GM18505 (cell line): ENCODE results near the gene TP53AIP1.
A peak's percentile ranks its signal among the peaks of the same experiment; 100 is the strongest.

Experiments used
- ATAC-seq: cut with Tn5 transposase; IDR thresholded peaks from one replicate; pipeline ENCODE4 v1.9.1; 2021; ENCODE audit not compliant: unreplicated experiment
- POLR2A ChIP-seq: IDR thresholded peaks from 4 replicates; pipeline ENCODE4 v1.6.1; 2011; ENCODE audit warnings: borderline replicate concordance; ENCODE audit not compliant: insufficient read depth, insufficient read length; ENCODE audit errors: extremely low read depth

The TP53AIP1 gene

DNA sequence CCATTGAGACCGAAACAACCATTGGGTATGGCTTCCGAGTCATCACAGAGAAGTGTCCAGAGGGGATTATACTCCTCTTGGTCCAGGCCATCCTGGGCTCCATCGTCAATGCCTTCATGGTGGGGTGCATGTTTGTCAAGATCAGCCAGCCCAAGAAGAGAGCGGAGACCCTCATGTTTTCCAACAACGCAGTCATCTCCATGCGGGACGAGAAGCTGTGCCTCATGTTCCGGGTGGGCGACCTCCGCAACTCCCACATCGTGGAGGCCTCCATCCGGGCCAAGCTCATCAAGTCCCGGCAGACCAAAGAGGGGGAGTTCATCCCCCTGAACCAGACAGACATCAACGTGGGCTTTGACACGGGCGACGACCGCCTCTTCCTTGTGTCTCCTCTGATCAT, 31.0 kb downstream of the TP53AIP1 start:
- no peak for ATAC-seq
- TF ChIP-seq POLR2A: no peak

DNA sequence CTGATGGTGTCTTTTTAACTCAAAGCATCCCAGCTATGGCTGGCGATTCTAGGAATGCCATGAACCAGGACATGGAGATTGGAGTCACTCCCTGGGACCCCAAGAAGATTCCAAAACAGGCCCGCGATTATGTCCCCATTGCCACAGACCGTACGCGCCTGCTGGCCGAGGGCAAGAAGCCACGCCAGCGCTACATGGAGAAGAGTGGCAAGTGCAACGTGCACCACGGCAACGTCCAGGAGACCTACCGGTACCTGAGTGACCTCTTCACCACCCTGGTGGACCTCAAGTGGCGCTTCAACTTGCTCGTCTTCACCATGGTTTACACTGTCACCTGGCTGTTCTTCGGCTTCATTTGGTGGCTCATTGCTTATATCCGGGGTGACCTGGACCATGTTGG, 31.4 kb downstream of the TP53AIP1 start:
- no peak for TF ChIP-seq POLR2A
- no peak for ATAC-seq

DNA sequence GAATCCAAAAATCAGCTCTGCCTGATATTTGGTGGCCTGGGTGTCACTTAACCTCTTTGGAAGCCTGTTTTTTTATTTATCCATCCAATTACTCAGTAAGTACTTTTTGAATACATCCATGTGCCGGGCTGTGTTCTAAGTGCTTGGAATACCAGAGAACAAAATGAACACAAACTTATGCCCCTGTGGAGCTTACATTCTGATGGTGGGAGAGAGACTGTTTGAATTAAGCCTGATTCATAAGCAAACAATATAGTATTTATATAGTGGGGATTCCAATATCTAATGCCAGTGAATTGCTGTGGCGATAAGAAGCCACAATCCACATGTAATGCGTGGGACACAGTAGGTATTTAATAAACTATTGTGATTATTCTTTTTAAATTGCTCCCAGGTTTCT, 32.1 kb downstream of the TP53AIP1 start:
- no peak for ATAC-seq
- TF ChIP-seq POLR2A: no peak

DNA sequence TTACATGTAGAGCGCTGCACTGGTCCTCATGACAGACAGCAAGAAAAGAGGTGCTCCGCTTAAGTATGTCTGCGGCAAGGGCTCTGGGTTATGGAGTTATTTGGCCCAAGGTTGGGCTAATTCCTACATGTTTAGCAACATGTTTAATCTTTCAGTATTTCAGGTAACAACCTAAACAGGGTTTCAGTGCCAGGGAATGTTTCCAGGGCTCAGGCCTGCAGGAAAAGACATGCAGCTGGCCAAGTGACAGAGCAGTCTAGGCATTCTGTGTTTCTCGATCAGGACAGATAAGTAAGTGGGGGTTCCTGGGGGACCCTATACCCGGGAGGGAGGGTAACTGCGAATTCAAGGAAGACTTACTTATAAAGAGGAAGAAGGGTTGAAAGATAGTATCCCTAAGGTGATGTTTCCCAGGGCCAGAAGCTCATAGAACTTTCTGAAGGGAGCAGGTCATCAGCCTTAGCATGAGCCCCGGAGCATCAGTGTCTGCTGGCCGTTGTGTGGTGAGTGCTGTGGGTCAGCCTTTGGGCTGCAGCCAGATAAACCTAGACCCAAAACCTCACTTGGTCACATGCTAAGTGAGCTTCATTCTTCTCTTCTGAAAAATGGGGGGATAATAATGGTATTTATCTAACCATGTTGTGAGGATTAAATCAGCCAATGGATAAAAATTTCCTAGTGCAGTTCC, 33.1 kb downstream of the TP53AIP1 start:
- no peak for ATAC-seq
- no peak for TF ChIP-seq POLR2A

DNA sequence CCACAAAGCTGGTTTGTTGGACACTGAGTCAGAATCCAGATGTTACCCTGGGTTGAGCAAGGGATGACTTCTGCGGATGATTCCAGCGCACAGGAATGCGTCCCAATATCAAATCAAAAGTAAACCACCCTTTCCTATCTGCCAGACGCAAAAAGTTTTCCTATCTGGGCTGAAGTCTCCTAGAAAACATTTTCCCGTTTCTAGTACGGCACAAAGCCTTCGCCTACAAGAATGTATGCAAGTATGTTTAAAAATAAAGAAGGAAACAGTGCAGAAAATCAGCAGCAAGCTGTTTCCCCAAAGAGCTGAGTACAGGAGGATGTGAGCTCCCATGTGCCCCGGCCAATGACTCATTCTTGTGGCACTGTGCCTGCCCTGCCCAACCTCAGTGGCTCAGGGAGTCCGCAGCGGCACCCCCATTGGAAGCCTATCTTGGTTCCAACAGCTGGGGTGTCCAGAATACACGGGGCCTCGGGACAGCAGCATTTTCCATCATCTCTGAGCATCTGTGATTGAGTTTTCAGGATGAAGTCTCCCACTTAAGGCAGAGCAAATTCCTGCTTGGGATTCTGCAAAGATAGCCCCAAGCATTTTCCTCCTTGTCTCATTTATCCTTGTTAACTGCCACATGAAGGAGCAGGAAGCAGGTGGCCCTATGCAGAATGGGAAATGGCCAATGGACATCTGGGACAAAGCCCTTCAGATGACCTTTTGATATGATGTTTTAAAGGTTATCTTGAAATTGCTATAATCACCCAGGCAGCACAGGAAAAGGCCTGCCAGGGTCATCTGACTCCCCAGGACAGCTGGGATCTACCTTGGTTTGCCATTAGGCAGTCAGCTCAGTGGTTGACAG, 34.1 kb downstream of the TP53AIP1 start:
- ATAC-seq: no peak
- TF ChIP-seq POLR2A: no peak

DNA sequence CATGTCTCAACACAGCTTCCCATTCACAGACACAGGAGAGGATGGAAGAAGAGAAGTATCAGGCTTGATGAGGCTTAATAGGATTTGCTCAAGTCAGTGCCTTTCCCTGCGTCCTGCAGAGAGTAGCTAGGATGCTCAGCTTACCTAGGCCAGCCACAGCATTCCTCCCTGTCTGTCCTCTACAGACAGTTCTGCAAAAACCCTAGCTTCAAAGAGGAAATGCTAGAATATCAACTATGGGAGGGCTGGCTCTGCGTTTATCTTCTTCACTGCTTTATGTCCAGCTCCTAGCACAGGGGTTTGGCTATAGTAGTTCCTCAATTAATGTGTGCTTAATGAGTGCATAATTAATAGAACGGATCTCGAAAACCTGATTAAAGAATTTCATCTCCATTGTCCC, 35.1 kb downstream of the TP53AIP1 start:
- ATAC-seq: no peak
- TF ChIP-seq POLR2A: no peak

DNA sequence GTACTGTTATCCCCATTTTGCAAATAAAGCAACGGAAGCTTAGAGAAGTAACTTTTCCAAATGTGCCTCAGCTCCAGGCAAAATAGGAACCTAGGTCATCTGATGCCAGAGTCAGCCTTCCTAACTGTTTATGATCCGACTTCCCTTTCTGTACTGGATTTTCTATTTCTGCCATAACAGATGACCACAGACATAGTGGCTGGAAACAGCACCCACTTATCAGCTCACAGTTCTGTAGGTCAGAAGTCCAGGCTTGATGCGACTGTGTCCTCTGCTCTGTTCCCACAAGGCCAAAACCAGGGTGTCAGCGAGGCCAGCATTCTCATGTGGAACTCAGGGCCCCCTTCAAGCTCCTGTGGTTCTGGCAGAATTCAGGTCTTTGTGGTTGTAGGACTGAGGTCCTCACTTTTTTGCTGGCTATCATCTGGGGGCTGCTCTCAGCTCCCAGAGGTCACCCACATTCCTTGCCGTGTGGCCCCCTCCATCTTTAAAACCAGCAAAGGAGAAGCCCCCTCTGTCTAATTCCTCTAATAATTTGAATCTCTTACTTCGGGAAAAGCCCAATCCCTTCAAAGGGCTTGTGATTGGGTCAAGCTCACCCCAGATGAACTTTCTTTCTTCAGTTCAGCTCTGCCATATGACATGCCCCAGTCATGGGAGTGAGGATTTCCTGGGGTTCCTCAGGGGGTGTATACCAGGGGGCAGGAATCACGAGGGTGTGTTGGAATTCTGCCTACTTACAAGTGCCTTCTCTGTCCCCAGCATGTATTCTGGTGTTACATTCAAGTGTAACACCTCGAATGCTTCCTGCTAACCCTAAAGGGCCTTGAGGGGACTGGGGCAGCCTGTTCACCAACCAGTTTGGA, 36.3 kb downstream of the TP53AIP1 start:
- no peak for TF ChIP-seq POLR2A
- no peak for ATAC-seq

DNA sequence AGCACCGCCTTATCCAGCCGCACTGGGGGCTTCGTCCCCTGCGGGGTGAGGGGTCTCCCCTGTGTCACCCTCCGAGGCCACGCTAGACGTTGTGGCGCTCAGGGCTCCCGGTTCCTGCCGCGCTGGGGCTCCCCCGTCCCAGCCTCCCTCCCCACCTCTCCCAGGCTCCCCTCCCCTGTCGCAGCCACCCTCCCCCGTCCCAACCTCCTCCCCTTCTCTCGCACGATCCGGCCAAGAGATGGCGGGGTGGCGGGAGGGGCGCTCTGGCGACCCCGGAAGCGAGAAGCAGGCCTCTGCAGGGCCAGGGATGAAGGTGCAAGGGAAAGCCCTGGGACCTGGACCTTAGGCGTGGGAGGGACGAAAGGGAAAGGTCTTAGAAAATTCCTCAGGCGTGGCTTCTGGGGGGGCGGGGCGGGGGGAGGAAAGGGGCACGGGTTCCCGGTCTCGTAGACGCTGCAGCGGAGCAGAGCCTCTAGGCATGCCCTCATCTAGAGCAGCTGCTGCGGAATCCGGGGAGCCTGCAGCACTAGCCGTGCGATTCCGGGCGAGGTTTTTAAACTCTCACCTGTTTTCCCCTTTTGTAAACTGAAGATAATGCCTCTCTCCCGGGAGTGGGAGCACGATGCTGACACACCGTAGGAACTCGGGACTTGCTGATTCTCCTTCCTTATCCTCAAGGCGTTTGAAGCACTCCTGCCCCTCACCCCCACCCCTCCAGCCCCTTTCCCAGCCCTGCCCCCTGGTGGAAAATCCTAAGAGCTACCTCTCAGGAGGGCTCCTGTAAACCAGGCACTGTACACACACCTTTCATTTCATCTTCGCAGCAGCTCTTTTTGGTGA, 37.1 kb downstream of the TP53AIP1 start:
- ATAC-seq: peak; percentile 43
- TF ChIP-seq POLR2A: no peak

DNA sequence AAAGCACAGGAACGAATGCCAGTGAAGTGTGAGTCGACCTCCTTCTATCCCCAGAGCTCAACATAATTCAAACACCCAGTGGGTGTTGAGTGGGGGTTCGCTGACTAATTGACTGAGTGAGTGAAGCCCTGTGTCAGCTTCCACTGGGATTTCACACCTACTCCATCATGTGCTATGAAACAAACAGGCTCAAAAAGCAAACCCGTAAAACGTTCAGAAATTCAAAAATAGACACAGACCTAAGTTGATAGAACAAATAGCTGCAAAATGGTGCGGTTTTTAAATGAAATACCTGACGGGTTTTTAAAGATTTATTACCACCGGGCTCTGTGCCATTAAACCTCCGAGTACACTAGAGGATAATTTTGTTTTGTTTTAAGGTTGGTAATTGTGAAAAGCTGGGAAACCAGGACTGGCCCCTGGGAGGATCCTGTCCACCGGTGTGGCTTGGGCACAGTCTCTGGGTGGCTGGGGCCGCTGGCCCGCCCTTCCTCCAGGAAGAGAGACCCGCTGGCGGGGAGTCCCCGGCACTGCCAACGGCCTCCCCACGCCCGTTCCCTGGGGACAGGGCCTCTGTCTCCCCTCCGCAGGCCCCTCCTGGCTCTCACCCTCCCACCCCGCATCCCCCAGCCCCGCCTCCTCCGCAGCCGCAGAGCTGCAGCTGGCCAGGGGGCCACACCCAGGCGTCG, 37.9 kb downstream of the TP53AIP1 start:
- ATAC-seq: peak; percentile 41
- TF ChIP-seq POLR2A: no peak

DNA sequence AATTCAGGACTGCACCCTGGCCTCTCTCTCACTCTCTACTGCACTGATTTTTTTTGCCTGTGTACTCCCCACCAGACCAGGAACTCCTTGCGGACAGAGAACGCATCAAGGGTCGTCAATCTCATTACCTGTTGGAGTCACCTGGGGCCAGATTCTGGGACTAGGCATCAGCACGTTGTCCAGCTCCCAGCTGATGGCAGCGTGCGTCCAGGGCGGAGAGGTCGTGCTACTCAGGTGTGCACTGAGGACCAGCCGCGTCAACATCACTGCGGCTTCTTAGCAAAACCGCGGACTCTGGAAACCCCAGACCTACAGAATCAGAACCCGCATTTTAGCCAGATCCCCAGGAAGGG, 38.4 kb downstream of the TP53AIP1 start:
- TF ChIP-seq POLR2A: no peak
- no peak for ATAC-seq

DNA sequence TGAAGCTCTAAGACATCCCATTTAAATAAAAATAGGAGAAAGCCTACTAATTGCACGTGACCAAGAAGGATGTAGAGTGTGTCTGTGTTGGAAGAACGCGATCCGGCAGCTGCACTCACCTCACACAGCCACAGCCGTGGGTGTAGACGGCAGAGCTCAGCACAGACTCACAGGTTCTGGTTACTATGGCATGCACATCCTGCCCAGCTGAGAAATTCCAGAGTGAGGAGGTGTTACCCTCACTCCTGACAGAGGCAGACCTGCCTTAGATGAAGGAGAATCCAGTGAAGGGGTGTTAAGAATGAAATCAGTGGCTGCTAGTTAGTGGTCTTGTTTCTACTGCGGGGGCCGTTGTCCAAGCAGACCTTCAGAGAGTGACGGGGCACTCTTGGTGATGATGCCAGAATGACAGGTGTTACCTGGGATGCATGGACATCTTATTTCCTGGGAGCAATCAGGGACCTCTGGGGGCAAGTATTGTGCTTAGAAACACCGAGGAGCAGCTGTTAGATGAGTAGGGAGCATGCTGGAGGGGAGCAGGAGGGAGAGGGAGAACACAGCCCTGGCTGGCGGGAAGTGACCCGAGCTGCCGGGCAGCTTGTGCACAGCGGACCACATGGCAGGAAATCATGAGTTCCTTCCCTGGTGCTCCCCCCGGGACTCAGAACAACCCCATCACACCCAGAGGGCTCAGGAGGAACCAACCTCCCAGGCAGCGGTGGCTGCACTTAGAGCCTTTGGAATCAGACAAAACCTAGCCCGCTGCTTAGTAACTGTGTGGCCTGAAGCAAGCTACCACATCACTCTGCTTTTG, 39.2 kb downstream of the TP53AIP1 start:
- ATAC-seq: no peak
- TF ChIP-seq POLR2A: no peak
